ENCODE results near the gene FHOD3.

DNA sequence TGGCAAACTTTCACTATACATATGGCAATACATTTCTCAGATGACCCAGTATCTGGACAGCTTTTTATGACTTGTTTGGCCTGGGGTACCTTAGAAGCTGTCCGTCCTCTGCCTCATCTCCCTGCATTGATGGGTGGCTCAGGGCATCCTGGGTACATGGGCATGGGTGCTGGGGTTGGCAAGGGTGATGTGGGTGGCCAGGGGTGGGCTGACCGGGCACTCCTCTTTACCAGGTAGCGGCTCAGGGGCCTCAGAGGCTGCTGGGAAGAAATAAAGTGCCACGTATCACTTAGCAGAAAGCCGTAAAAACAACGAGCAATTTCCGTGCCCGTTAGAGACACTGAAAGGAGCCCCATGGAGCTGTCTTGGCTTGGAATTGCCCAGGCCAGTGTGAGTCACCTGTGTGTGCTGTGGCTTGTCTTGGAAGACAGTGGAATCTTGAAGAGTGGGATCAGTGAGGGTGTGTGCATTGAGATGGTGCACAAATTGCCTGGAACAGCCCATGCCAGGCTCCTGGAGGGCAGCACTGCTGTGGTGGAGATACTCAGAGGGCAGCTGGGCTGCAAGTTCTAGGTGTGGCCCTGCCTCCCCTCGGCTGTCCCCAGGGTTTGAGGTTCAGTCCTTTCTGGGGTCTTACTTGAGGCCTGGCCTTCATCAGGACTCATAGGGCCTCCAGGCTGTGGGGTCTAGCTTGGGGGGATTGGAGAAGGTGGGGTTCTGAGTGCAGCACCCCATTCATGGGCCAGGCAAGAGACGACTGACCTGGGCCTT is 88.8 kb downstream of the FHOD3 start:
- TF ChIP-seq, protein P1, sequence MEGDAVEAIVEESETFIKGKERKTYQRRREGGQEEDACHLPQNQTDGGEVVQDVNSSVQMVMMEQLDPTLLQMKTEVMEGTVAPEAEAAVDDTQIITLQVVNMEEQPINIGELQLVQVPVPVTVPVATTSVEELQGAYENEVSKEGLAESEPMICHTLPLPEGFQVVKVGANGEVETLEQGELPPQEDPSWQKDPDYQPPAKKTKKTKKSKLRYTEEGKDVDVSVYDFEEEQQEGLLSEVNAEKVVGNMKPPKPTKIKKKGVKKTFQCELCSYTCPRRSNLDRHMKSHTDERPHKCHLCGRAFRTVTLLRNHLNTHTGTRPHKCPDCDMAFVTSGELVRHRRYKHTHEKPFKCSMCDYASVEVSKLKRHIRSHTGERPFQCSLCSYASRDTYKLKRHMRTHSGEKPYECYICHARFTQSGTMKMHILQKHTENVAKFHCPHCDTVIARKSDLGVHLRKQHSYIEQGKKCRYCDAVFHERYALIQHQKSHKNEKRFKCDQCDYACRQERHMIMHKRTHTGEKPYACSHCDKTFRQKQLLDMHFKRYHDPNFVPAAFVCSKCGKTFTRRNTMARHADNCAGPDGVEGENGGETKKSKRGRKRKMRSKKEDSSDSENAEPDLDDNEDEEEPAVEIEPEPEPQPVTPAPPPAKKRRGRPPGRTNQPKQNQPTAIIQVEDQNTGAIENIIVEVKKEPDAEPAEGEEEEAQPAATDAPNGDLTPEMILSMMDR (IDR thresholded peaks at IDR 0.05): no peak
- no peak for TF ChIP-seq POLR2A (IDR thresholded peaks at IDR 0.05)
